DMS114 treated with DMSO at 0.1 percent for 48 hours (cell line): ENCODE results near the gene GTF2H4.
"Not testable (repeated sequence)": the region's sequence is repeated elsewhere in the genome, so short reads cannot be mapped to it uniquely, and the experiment has no call there.

ENCODE experiments used
- DNase-seq: peaks from one replicate; lab custom pipeline; 2025; ENCODE audit not compliant: unreplicated experiment; lab: John Stamatoyannopoulos, UW

The GTF2H4 gene

GRCh38 chr6:30918670-30919069 is 10.7 kb downstream of the GTF2H4 start:
- DNase-seq: no peak

- DNase-seq: no peak
Observed at GRCh38 chr6:30922447-30922852, 14.4 kb downstream of the GTF2H4 start.

- not testable (repeated sequence) for DNase-seq
Observed at GRCh38 chr6:30924040-30924627, 16.1 kb downstream of the GTF2H4 start.

DNA sequence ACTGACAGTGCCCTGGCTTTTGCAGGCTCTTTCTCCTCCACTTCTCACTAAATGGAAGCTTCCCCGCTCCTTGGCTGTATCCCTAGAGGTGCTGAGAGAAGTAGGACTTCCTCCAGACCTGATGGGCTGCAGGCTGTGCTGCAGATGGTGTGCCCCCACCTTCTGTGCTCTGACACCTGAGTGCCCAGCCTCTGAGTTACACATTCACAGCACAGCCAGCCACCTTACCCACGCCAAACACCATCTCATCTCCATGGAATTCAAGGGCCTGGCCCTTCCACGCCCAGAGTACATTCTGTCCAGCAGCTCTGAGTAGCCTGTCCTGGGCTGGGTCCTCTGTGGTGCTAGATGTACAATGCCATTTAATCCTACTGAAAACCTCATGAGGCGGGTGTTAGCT is 18.6 kb downstream of the GTF2H4 start:
- no peak for DNase-seq

DNA sequence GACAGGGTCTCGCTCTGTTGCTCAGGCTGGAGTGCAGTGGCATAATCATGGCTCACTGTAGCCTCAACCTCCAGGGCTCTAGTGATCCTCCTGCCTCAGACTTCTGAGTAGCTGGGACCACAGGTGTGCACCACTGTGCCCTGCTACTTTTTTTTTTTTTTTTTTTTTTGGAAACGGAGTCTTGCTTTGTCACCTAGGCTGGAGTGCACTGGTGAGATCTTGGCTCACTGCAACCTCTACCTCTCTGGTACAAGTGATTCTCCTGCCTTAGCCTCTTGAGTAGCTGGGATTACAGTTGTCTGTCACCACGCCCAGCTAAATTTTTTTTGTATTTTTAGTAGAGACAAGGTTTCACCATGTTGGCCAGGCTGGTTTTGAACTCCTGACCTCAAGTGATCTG is 19.1 kb downstream of the GTF2H4 start:
- not testable (repeated sequence) for DNase-seq

DNA sequence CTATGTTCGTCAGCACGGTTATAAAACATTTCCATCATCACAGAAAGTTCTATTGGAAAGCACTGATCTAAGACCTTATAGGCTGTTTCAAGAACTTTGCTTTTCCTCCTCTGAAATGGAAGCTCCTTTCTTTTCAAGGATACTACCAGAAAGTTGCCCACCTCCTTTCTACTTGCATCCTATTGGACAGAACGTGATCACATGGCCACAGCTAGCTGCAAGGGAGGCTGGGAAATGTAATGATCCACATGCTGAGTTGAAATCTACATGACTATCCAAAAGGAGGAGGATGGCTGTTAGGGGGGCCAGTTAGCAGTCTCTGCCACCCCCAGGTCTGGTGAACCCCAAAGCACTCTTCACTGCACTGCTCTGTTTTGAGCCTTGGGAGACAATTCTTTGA is 20.7 kb downstream of the GTF2H4 start:
- DNase-seq: no peak

- DNase-seq: no peak
Observed at GRCh38 chr6:30930506-30930905, 22.5 kb downstream of the GTF2H4 start.

DNA sequence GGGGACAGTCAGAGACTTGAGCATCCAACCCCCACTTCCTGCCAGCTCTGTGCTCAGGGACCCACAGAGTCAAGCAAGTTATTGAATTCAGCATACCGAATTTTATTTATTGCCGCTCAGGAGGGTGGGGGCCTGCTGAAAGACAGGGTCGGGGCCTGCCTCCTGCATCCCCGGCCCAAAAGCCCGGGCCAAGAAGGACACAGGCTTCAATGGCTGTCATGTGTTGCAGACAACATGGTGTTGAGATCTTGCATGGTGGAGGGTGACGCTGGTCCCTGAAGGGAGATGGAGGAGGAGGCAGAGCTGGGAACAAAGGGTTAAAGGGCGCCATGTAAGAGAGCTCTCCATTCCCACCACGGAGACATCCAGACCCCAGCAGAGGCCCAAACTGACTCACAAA is 23.3 kb downstream of the GTF2H4 start:
- no peak for DNase-seq

- DNase-seq: no peak
Observed at GRCh38 chr6:30931969-30932645, 24.1 kb downstream of the GTF2H4 start, which contains the start of gene SFTA2. Gene SFTA2, minus strand, starts transcription at chr6:30932170. Its CDS starts 74 bp downstream, at chr6:30932096.

DNA sequence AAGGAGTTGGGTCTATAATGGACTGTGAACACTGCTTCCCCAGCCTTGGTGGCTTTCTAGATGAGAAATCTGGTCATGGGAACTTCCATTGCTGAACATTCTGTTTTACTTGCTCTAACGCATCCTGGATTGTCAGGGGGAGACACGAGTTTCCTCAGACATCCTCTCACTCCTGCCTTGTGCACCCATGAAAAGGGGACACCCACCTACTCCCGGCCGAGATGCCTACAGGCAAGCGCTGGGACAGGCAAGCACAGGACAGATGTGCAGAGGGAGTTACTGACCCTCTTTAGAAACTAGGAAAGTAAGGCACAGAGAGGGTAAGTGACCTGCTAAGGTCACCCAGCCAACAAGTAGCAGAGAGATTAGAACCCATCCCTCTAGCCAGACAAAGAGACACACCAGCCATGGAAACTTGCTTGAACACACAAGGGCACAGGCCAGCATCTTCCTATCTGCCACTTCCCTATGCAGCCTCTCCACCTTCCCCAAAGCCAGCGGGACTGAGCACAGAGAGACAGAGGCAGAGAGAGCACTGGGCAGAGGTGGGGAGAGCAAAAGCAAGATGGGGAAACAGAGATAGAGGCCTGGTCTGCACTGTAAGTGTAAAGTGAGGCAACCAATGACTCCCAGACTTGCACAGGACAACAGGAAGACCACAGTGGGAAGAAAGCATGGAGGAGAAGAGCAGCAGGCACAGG is 24.8 kb downstream of the GTF2H4 start:
- no peak for DNase-seq

DNA sequence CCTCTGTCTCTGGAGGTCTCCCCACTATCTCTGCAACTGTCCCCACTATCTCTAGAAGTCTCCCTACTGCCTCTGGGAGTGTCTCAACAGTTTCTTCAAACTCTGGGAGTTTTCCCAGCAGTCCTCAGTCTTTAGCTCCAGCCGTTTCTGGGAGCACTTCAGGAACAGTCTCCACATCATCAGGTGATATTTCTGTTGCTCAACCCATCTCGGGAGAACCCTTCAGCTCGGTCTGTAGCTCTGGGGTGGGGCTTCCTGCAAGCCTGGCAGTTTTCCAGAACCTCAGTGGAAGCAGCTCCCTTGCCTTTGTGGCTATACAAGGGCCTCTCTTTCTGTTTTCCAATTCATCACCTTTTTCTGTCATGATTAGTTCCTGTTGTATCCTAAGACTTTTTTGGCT is 27.0 kb downstream of the GTF2H4 start:
- DNase-seq: no peak

DNA sequence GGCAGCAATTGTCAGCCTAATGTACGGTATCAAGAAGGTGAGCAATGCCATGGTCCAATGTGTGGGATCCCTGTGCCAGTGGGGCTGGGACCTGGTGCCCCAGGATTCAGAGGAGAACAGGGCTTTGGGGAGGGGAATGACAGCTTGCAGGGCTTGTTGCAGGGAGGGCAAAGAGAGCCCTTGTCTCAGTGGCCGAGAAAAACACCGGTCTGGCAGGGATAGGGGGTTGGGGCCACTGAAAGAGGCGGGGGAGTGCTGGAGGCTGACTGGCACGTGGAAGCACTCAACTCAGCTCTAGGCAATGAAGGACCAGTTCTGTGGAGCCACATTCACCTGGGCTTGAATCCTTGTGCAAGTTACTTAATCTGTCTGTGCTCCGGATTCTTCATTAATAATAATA is 29.3 kb downstream of the GTF2H4 start:
- no peak for DNase-seq

- DNase-seq: no peak
Observed at GRCh38 chr6:30938730-30939129, 30.7 kb downstream of the GTF2H4 start.

DNA sequence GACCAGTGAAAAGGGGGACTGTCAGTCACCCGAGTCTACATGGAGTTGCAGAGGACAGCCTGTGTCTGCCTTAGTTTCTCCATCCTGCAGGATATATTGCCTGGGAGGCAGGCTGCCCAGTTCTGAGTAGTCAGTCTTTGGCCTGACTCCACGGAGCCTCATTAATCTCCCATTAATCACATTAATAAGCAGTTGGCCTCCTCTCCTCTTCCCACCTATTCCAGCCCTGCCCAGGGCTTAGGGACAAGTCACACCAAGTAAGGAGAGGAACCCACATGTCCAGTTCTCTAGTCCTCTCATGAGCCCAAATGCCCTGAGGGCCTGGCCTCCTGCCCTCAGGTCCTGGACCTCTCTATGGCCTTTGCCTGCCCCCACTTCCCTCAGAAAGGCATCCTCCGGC is 31.5 kb downstream of the GTF2H4 start:
- no peak for DNase-seq

DNA sequence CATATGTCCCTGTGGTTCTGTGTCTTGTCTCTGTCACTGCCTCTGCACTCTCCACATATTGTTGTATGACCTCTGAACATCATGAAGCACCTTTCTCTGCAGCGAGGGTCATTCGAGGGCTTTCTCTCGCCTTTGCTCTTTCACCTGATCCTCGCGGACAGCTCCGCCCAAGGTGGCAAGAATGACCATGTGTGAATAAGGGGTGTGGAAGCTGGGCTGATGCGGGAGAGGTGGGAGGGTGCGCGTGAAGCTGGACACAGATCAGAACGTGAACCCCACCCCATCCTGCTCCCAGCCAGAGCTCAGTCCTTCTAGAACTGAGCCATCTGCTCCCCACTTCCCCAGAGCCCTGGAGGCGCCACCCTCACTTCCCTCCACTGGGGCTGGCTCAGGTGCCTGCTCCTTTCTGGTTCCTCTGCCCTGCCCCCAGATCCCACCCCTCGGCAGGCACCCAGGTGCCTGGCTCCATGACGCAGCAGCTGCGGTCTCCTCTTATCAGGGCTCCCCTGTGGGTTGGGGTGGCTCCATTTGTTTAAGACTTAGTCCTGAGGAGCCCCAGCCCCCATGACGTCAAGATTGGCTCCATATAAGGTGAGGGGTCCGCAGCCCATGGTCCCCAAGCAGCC is 32.5 kb downstream of the GTF2H4 start, which contains the start of gene MUCL3:
Gene MUCL3, plus strand, starts transcription at position 613 of the 626 bp plus-strand sequence. CDS start 27 bp downstream, outside the sequence.
- no peak for DNase-seq

- DNase-seq: no peak
Observed at GRCh38 chr6:30942338-30943060, 34.5 kb downstream of the GTF2H4 start.

GRCh38 chr6:30944051-30944450 is 36.0 kb downstream of the GTF2H4 start:
- DNase-seq: no peak

DNA sequence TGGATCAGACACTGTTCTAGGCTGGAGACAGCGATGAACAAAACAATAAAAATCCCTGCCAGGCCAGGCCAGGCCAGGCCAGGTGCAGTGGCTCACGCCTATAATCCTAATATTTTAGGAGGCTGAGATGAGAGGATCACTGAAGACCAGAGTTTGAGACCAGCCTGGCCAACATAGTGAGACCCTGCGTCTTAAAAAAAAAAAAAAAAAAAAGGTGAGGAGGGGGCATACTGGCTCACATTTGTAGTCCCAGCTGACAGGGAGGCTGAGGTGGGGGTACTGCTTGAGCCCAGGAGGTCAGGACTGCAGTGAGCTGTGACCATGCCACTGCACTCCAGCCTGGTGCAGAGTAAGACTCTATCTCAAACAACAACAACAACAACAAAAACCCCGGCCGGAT is 37.3 kb downstream of the GTF2H4 start:
- no peak for DNase-seq

DNA sequence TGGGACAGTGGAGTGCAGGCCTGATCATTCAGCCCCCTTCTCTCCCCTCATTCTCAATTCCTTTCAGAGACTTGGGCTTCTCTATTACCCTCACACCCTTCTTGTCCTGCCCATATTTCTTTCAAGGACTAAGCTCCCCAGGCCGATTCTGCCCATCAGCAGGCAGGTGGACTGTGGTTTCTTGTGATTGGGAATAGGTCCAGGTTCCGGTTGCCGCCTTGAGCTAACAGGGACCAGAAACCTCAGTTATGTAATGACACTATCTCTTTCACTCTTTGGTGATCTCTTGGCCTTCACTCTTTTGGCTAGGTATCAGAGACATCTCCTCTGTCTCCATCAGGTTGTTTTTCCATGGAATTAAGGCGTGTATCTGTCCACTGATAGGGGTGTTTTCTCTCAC is 39.2 kb downstream of the GTF2H4 start:
- DNase-seq: no peak

- DNase-seq: no peak
Observed at GRCh38 chr6:30948811-30949210, 40.8 kb downstream of the GTF2H4 start.

DNA sequence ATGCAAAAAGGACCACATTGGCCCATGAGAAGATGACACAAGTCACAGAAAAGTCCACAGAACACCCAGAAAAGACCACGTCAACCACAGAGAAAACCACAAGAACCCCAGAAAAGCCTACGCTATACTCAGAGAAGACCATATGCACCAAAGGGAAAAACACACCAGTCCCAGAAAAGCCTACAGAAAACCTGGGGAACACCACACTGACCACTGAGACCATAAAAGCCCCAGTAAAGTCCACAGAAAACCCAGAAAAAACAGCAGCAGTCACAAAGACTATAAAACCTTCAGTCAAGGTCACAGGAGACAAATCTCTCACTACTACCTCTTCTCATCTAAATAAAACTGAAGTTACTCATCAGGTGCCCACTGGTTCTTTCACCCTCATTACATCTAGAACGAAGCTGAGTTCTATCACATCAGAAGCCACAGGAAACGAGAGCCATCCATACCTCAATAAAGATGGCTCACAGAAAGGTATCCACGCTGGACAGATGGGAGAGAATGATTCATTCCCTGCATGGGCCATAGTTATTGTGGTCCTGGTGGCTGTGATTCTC is 44.0 kb downstream of the GTF2H4 start:
- DNase-seq: no peak
